HG02943 (cell line): ENCODE results near the gene DNAL4.

Experiments used
- ATAC-seq: cut with Tn5 transposase; IDR thresholded peaks from one replicate; pipeline ENCODE4 v1.9.1; 2021; ENCODE audit warnings: mild to moderate bottlenecking, low read depth, moderate library complexity; ENCODE audit not compliant: unreplicated experiment

Gene DNAL4

DNA sequence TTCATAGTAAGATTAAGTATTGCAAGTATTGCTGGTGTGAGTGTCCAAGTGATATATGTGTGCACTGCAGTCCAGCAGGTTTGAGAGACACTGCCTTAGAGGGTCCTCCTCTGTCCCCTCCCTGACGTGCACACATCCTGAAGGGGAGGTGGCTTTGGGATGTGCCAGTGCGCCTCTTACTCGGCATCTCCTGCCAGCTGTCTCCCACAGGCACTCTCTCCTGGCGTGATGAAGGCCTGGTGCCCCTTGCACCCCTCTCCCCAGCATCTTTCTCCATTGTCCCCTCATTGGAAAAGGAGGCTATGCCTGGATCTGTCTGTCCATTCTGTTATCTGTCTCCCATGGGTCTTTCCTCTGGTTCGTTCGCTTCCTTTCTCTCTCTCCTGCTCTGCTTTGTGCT, 64.0 kb downstream of the DNAL4 start:
- no peak for ATAC-seq

DNA sequence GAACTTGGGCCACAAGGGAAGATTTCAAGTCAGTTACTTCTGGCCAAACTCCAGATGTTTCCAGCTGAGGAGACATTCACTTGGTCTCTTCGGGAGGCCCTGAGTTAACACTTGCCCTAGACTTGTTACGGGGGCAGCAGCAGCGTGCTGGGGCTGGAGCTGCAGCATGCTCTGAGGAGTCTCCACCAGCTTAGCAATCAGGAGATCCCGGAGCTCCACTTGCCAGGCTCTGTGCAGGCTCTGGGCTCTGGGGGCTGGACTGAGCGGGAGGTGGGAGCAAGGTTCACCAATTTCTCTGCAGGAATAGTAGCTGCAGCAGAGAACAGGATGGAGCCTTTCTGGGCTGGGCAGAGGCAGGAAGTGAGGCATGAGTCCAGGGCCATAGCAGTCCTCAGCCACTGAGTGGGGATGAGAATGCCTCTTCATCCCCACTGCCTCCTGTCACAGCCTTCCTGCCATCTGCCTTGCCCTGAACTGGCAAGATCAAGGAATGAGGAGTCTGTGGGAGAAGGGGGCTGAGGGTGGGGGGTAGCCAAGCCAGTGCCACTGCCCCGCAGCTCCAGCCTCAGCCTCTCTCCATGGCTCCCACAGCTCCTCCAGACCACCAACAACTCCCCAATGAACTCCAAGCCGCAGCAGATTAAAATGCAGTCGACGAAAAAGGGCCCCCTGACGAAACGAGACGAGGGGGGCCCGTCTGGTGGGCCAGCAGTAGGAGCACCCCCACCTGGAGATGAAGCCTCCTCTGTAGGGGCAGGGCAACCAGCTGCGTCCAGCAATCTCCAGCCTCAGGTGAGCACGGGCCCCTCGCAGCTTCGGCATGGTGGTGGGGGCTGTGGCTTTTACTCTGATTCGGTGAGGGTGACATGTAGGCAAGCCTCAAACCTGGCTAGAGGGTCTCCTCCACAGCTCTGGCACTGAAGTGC, 64.8 kb downstream of the DNAL4 start:
- no peak for ATAC-seq
